K562 (cell line): ENCODE results near the gene LRRC1. TPM values are rescaled to one million over a fixed set of nuclear protein-coding genes. Genes with fewer than 3 reads are reported as not detected.

ENCODE experiments used
- HDAC6 ChIP-seq: IDR thresholded peaks from 2 replicates; pipeline ENCODE4 v1.6.1; 2012; ENCODE audit warnings: low read depth, mild to moderate bottlenecking, control low read depth, inconsistent platforms, low read length, moderate library complexity
- polyA plus RNA-seq, 8 experiments: library from polyadenylated mRNA; depleted of rRNA in 4 of 8; stranded (reverse) in 5 of 8; unstranded in 3 of 8; fragments of >200 nt; fragmentation: Nextera tagmentation in 2 of 8; fragmentation: Illumina TruSeq in 1 of 8; extraction: Ambion mirVana in 2 of 8; extraction: Trizol in 1 of 8; gene quantifications; 2 replicates each; pipeline versions ENCODE4 v1.2.1 to v1.2.3, GENCODE V29; 2011 to 2014; ENCODE audit warnings: inconsistent platforms in 1 of 8, missing spikeins in 1 of 8
- total RNA-seq, 7 experiments: library from RNA; depleted of rRNA in 6 of 7; stranded (reverse); fragments of >200 nt in 6 of 7; fragmentation: Illumina TruSeq in 2 of 7; extraction: Trizol in 2 of 7; gene quantifications; 2 replicates each; pipeline versions ENCODE4 v1.2.1 to v1.2.3, GENCODE V29; 2011 to 2021; ENCODE audit warnings: low replicate concordance in 1 of 7
- TF ChIP-seq, protein P1 (sequence below): fragments of 450-650 bp; IDR thresholded peaks from 2 replicates; pipeline ENCODE4 v1.6.1; 2016; ENCODE audit warnings: mild to moderate bottlenecking, moderate library complexity
- TF ChIP-seq, protein P2 (sequence below): fragments of 450-650 bp; IDR thresholded peaks from 2 replicates; pipeline ENCODE4 v1.6.1; 2014; ENCODE audit warnings: low read depth, mild to moderate bottlenecking, moderate library complexity, borderline replicate concordance
- TF ChIP-seq, protein P3 (sequence below): fragments of 250-450 bp; sonication (Bioruptor Pico); IDR thresholded peaks from 2 replicates; pipeline ENCODE4 v1.4.0; 2020

The LRRC1 gene
- total and polyA plus RNA-seq, 9 of the 15 experiments (the other 6 are each of a cell fraction or from before 2014, with no cell fraction given) = not detected

DNA sequence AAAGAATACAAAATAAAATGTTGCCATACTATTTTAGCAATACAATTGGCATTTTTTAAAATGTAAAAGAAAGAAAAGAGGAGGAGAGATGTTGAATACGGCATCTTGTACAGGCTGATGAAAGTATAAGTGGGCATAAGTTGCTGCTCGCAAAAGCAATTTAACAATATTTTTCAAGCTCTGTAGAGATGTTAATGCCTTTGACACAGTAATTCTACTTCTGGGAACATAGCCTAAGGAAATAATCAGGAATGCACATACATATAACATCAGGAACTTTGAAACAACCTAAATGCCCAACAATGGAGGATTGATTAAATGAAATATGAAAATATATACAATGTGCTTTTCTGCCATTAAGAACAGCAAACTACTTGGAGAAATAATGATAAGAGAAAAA lies 80.2 kb downstream of the LRRC1 start (continued):
- TF ChIP-seq, protein P1, sequence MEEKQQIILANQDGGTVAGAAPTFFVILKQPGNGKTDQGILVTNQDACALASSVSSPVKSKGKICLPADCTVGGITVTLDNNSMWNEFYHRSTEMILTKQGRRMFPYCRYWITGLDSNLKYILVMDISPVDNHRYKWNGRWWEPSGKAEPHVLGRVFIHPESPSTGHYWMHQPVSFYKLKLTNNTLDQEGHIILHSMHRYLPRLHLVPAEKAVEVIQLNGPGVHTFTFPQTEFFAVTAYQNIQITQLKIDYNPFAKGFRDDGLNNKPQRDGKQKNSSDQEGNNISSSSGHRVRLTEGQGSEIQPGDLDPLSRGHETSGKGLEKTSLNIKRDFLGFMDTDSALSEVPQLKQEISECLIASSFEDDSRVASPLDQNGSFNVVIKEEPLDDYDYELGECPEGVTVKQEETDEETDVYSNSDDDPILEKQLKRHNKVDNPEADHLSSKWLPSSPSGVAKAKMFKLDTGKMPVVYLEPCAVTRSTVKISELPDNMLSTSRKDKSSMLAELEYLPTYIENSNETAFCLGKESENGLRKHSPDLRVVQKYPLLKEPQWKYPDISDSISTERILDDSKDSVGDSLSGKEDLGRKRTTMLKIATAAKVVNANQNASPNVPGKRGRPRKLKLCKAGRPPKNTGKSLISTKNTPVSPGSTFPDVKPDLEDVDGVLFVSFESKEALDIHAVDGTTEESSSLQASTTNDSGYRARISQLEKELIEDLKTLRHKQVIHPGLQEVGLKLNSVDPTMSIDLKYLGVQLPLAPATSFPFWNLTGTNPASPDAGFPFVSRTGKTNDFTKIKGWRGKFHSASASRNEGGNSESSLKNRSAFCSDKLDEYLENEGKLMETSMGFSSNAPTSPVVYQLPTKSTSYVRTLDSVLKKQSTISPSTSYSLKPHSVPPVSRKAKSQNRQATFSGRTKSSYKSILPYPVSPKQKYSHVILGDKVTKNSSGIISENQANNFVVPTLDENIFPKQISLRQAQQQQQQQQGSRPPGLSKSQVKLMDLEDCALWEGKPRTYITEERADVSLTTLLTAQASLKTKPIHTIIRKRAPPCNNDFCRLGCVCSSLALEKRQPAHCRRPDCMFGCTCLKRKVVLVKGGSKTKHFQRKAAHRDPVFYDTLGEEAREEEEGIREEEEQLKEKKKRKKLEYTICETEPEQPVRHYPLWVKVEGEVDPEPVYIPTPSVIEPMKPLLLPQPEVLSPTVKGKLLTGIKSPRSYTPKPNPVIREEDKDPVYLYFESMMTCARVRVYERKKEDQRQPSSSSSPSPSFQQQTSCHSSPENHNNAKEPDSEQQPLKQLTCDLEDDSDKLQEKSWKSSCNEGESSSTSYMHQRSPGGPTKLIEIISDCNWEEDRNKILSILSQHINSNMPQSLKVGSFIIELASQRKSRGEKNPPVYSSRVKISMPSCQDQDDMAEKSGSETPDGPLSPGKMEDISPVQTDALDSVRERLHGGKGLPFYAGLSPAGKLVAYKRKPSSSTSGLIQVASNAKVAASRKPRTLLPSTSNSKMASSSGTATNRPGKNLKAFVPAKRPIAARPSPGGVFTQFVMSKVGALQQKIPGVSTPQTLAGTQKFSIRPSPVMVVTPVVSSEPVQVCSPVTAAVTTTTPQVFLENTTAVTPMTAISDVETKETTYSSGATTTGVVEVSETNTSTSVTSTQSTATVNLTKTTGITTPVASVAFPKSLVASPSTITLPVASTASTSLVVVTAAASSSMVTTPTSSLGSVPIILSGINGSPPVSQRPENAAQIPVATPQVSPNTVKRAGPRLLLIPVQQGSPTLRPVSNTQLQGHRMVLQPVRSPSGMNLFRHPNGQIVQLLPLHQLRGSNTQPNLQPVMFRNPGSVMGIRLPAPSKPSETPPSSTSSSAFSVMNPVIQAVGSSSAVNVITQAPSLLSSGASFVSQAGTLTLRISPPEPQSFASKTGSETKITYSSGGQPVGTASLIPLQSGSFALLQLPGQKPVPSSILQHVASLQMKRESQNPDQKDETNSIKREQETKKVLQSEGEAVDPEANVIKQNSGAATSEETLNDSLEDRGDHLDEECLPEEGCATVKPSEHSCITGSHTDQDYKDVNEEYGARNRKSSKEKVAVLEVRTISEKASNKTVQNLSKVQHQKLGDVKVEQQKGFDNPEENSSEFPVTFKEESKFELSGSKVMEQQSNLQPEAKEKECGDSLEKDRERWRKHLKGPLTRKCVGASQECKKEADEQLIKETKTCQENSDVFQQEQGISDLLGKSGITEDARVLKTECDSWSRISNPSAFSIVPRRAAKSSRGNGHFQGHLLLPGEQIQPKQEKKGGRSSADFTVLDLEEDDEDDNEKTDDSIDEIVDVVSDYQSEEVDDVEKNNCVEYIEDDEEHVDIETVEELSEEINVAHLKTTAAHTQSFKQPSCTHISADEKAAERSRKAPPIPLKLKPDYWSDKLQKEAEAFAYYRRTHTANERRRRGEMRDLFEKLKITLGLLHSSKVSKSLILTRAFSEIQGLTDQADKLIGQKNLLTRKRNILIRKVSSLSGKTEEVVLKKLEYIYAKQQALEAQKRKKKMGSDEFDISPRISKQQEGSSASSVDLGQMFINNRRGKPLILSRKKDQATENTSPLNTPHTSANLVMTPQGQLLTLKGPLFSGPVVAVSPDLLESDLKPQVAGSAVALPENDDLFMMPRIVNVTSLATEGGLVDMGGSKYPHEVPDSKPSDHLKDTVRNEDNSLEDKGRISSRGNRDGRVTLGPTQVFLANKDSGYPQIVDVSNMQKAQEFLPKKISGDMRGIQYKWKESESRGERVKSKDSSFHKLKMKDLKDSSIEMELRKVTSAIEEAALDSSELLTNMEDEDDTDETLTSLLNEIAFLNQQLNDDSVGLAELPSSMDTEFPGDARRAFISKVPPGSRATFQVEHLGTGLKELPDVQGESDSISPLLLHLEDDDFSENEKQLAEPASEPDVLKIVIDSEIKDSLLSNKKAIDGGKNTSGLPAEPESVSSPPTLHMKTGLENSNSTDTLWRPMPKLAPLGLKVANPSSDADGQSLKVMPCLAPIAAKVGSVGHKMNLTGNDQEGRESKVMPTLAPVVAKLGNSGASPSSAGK = no peak
- TF ChIP-seq, protein P2, sequence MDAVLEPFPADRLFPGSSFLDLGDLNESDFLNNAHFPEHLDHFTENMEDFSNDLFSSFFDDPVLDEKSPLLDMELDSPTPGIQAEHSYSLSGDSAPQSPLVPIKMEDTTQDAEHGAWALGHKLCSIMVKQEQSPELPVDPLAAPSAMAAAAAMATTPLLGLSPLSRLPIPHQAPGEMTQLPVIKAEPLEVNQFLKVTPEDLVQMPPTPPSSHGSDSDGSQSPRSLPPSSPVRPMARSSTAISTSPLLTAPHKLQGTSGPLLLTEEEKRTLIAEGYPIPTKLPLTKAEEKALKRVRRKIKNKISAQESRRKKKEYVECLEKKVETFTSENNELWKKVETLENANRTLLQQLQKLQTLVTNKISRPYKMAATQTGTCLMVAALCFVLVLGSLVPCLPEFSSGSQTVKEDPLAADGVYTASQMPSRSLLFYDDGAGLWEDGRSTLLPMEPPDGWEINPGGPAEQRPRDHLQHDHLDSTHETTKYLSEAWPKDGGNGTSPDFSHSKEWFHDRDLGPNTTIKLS = no peak
- TF ChIP-seq, protein P3, sequence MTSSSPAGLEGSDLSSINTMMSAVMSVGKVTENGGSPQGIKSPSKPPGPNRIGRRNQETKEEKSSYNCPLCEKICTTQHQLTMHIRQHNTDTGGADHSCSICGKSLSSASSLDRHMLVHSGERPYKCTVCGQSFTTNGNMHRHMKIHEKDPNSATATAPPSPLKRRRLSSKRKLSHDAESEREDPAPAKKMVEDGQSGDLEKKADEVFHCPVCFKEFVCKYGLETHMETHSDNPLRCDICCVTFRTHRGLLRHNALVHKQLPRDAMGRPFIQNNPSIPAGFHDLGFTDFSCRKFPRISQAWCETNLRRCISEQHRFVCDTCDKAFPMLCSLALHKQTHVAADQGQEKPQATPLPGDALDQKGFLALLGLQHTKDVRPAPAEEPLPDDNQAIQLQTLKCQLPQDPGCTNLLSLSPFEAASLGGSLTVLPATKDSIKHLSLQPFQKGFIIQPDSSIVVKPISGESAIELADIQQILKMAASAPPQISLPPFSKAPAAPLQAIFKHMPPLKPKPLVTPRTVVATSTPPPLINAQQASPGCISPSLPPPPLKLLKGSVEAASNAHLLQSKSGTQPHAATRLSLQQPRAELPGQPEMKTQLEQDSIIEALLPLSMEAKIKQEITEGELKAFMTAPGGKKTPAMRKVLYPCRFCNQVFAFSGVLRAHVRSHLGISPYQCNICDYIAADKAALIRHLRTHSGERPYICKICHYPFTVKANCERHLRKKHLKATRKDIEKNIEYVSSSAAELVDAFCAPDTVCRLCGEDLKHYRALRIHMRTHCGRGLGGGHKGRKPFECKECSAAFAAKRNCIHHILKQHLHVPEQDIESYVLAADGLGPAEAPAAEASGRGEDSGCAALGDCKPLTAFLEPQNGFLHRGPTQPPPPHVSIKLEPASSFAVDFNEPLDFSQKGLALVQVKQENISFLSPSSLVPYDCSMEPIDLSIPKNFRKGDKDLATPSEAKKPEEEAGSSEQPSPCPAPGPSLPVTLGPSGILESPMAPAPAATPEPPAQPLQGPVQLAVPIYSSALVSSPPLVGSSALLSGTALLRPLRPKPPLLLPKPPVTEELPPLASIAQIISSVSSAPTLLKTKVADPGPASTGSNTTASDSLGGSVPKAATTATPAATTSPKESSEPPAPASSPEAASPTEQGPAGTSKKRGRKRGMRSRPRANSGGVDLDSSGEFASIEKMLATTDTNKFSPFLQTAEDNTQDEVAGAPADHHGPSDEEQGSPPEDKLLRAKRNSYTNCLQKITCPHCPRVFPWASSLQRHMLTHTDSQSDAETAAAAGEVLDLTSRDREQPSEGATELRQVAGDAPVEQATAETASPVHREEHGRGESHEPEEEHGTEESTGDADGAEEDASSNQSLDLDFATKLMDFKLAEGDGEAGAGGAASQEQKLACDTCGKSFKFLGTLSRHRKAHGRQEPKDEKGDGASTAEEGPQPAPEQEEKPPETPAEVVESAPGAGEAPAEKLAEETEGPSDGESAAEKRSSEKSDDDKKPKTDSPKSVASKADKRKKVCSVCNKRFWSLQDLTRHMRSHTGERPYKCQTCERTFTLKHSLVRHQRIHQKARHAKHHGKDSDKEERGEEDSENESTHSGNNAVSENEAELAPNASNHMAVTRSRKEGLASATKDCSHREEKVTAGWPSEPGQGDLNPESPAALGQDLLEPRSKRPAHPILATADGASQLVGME = no peak
- no peak for TF ChIP-seq HDAC6
